ENCODE data around the gene EHMT1.

EHMT1 gene

DNA sequence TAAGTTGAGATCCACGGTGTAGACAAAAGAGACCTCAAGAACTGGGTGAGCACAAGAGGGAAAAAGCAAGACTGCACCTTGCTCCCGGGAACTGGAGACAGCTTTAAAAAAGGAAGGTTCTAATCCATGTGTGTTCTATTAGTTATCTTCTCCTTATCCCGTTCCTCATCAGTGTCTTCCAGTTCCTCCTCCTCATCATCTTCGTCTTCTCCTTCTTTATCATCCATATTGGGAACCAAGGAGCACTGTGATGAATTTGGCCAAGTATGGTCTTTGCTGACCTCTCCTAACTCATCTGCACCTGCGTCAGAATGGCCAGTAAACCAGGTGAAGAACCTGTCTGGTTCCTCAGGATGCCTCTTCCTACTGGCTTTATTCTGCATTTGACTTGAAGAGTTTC lies 22.1 kb downstream of the EHMT1 start:
- in situ Hi-C loops (cut with HindIII; ENCODE audit: low pct_ligation_motif_present, low sequenced_read_pairs): no loop called here
- Histone ChIP-seq H3K4me3 (ENCODE audit: low read depth, low read length) (no peak overlapping the region), H3K36me3 (replicated peaks) (peaks cover 7% of the 10 kb centered on the region), H3K27ac (no peak overlapping the region), H3K27me3 (replicated peaks) (no peaks in the 10 kb centered on the region)
- TF ChIP-seq, protein P1, sequence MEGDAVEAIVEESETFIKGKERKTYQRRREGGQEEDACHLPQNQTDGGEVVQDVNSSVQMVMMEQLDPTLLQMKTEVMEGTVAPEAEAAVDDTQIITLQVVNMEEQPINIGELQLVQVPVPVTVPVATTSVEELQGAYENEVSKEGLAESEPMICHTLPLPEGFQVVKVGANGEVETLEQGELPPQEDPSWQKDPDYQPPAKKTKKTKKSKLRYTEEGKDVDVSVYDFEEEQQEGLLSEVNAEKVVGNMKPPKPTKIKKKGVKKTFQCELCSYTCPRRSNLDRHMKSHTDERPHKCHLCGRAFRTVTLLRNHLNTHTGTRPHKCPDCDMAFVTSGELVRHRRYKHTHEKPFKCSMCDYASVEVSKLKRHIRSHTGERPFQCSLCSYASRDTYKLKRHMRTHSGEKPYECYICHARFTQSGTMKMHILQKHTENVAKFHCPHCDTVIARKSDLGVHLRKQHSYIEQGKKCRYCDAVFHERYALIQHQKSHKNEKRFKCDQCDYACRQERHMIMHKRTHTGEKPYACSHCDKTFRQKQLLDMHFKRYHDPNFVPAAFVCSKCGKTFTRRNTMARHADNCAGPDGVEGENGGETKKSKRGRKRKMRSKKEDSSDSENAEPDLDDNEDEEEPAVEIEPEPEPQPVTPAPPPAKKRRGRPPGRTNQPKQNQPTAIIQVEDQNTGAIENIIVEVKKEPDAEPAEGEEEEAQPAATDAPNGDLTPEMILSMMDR (IDR thresholded peaks at IDR 0.05; ENCODE audit: low read depth, low read length, missing control alignments): no peak
- DNase-seq: no peak

DNA sequence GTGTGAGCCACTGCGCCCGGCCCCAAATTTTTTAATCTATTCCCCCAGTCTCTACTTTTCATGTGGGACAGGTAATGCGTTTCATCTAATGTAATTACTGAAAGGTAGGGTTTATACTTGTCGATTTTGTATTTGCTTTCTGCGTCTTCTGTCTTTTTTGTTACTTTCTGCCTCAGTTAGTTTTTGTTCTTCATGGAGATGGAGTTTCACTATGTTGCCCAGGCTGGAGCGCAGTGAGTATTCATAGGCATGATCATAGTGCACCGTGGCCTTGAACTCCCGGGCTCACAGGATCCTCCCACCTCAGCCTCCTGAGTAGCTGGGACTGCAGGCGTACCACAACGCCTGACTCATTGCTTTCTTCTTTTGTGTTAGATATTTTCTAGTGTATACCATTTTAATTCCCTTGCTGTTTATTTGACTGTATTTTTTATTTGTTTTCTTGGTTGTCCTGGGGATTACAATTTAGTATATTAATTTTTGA lies 23.4 kb downstream of the EHMT1 start:
- in situ Hi-C loops (cut with HindIII; ENCODE audit: low pct_ligation_motif_present, low sequenced_read_pairs): no loop called here
- no peak overlapping the region for H3K27ac ChIP-seq
- peaks cover 7% of the 10 kb centered on the region for H3K36me3 ChIP-seq (replicated peaks)

DNA sequence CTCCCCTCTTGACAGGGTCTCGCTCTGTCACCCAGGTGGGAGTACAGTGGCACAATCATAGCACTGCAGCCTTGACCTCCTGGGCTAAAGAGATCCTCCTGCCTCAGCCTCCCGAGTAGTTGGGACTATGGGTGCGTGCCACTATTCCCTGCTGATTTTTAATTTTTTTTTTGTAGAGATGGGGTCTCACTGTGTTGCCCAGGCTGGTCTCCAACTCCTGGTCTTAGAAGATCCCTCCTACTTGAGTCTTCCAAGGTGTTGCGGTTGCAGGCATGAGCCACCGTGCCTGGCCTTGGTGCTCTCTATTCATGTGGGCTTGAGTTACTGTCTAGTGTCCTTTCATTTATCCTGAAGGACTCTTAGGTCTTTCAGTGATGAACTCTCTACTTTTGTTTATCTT lies 24.1 kb downstream of the EHMT1 start:
- in situ Hi-C loops (cut with HindIII; ENCODE audit: low pct_ligation_motif_present, low sequenced_read_pairs): no loop called here
- Histone ChIP-seq H3K4me3 (ENCODE audit: low read depth, low read length) (no peak overlapping the region), H3K36me3 (replicated peaks) (peaks cover 7% of the 10 kb centered on the region)

More for the DNA sequence above, 23.4 kb downstream of the EHMT1 start:
- Histone ChIP-seq H3K27me3 (replicated peaks) (no peaks in the 10 kb centered on the region), H3K4me3 (ENCODE audit: low read depth, low read length) (no peak overlapping the region)
- TF ChIP-seq, protein P1 (IDR thresholded peaks at IDR 0.05; ENCODE audit: low read depth, low read length, missing control alignments): no peak
- DNase-seq: no peak

DNA sequence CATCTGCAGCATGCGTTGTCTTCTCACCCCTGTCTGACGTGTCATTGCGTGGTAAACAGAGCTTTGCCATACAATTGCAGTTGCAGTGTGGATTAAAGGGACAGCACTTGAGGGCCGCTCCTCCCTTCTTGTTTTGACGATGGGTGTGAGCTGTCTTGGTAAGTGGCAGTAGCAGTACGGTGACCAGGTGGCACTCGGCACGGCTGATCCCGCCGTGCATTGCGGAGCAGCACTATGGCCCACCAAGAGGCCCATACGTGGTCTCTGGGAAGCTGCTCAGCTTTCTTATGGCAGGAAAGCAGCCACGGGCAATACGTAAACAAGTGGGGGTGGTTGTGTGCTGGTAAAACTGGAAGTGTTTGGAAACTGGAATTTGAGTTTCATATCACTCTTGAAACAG lies 25.1 kb downstream of the EHMT1 start:
- peaks cover 7% of the 10 kb centered on the region for H3K36me3 ChIP-seq (replicated peaks)
- TF ChIP-seq, protein P1 (IDR thresholded peaks at IDR 0.05; ENCODE audit: low read depth, low read length, missing control alignments): no peak
- H3K27ac ChIP-seq: no peak overlapping the region
- in situ Hi-C loops (cut with HindIII; ENCODE audit: low pct_ligation_motif_present, low sequenced_read_pairs): no loop called here
- no peaks in the 10 kb centered on the region for H3K27me3 ChIP-seq (replicated peaks)
- DNase-seq: no peak
- no peak overlapping the region for H3K4me3 ChIP-seq (ENCODE audit: low read depth, low read length)

More for the DNA sequence above, 24.1 kb downstream of the EHMT1 start:
- Histone ChIP-seq H3K27ac (no peak overlapping the region), H3K27me3 (replicated peaks) (no peaks in the 10 kb centered on the region)
- no peak for DNase-seq
- TF ChIP-seq, protein P1 (IDR thresholded peaks at IDR 0.05; ENCODE audit: low read depth, low read length, missing control alignments): no peak

DNA sequence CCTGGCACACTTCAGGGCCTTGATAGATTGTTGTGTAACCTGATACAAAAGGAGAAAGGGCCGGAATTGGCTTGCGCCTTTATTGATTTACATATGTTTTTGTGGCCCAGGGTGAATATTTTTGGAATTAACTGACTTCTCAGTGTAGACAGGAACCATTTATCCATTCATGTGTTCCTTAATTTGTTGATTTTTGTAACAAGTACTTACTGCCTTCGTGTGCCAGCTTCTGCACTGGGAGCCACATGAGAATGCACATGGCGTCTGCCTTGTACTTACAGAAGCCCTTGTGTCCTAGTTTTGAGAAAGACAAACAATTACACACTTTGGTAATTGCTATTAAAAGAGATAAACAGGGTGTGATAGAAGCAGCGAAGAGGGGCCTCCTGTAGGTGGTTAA lies 26.4 kb downstream of the EHMT1 start:
- Histone ChIP-seq H3K27ac (no peak overlapping the region), H3K4me3 (ENCODE audit: low read depth, low read length) (no peak overlapping the region), H3K27me3 (replicated peaks) (no peaks in the 10 kb centered on the region), H3K36me3 (replicated peaks) (peaks cover 7% of the 10 kb centered on the region)
- TF ChIP-seq, protein P1 (IDR thresholded peaks at IDR 0.05; ENCODE audit: low read depth, low read length, missing control alignments): no peak
- in situ Hi-C loops (cut with HindIII; ENCODE audit: low pct_ligation_motif_present, low sequenced_read_pairs): no loop called here
- no peak for DNase-seq

DNA sequence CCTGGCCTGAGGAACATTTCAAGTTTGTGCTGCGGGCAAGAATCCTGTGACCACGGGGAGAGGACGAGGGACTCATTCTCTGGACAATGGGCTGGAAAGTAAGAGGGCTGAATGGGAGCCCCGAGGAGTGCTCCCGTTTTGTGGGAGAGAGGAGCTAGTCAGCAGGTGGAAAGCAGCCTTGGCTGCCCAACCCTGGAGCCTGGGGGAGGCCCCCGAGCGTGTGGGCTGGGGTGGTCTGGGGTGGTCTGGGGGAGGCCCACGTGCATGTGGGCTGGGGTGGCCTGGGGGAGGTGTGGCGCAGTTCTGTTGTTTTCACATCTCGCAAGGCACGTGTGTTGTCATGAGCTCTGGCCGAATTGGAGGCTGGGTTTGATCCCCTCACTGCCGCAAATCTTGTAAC lies 27.5 kb downstream of the EHMT1 start:
- no peak for DNase-seq
- Histone ChIP-seq H3K36me3 (replicated peaks) (peaks cover 8% of the 10 kb centered on the region), H3K27me3 (replicated peaks) (no peaks in the 10 kb centered on the region), H3K27ac (no peak overlapping the region), H3K4me3 (ENCODE audit: low read depth, low read length) (no peak overlapping the region)
- in situ Hi-C loops (cut with HindIII; ENCODE audit: low pct_ligation_motif_present, low sequenced_read_pairs): no loop called here
- TF ChIP-seq, protein P1 (IDR thresholded peaks at IDR 0.05; ENCODE audit: low read depth, low read length, missing control alignments): no peak

Data from brain microvascular endothelial cell (primary cell).